GM19351 (cell line): Measurements from ENCODE around the gene SIGMAR1.
A peak's percentile ranks its signal among the peaks of the same experiment; 100 is the strongest.

Experiments used
- ATAC-seq: cut with Tn5 transposase; IDR thresholded peaks from one replicate; pipeline ENCODE4 v1.9.1; 2021; ENCODE audit warnings: mild to moderate bottlenecking, moderate library complexity; ENCODE audit not compliant: unreplicated experiment

Gene SIGMAR1

GRCh38 chr9:34633166-34633565, 4.4 kb downstream of the SIGMAR1 start:
- ATAC-seq: no peak

DNA sequence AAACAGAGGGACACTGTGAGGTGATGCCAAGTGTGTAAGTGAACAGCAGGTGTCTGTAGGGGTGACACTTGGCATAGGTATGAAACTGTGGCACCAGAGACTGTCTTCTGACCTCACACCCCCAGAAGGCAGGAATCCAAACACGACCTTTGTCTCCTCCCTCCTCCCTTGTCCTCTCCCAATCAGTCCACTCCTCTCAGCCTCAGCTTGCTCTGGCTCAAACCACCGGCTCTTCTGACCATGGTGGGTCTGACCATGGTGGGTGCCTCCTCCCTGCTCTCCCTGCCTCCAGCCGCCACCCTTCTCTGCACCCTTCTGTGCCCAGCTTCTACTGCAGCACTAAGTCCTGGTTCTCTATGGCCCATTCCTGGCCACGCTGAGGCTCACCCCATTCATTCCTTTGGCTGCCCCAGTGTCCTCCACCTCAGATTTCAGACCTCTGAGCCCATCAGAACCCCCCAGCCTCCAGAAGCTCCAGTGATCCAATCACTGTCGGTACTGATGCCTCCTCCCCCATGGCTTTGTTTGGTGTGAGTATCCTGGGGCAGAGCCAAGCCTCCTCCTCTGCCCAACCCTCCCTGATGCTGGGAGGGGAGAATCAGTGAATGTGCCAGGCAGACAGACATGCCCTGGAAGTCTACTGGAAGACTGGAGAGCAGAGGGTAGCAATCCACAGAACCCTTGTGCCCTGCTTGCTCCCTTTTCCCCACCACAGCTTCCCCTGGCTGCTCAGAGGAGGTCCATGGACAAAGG, 7.0 kb downstream of the SIGMAR1 start:
- no peak for ATAC-seq

DNA sequence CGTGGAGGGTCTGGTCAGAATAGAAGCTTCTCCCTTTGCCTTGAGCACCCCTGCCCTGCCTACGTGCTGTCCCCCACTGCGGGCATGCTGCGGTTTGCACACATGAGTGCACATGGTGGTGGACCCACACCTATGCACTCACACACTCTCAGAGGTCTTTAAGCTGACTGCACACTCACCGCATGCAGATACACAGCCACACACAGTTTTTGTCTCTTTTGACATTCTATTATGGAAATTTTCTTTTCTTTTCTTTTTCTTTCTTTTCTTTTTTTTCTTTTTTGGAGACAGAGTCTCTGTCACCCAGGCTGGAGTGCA, 8.1 kb downstream of the SIGMAR1 start:
- ATAC-seq: no peak

DNA sequence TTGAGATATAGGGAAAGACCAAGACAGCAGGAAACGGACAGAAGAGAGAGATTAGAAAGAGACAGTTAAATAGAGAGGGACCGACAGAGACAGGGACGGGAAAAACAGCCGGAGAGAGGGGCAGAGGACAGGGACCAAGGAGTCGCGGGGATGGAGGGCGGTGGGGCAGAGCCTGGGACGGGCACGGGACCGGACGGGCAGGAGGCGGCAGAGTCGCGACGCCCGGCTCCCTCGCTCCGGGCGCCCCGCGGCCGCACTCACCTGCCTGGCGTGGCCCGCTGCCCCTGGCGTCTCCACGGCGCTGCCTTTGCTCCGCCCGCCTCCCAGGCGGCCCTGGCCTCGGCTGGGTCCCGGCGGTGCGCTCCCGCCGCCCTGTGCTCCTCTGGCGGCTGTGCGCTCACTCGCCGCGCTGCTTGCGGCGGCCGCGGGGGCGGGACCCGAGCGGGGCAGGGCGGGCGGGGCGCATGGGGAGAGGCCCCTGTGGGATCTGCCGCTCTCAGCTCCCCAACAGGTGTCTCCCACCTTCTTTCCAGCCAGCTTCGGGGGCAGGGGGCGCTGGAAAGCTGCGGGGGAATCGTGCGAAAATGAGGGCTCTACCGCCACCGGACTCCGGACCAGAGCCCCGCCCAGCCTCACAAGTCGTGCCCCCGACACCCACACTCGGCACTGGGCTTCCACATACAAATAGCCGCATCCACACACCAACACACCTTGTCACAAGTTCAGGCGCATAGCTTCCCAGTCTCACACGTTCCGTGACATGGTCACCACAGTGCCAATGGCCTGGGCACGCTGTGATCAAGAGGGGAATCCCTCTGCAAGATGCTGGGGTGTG, 8.7 kb downstream of the SIGMAR1 start, which contains the start of gene ARID3C:
Gene ARID3C, minus strand, starts transcription at position 411 of the 835 bp plus-strand sequence. CDS start 1,052 bp downstream, outside the sequence.
- peak; percentile 63 for ATAC-seq

- ATAC-seq: no peak
These were observed 9.6 kb downstream of the SIGMAR1 start for GRCh38 chr9:34627716-34628655.

GRCh38 chr9:34625186-34625486, 12.5 kb downstream of the SIGMAR1 start:
- ATAC-seq: no peak

DNA sequence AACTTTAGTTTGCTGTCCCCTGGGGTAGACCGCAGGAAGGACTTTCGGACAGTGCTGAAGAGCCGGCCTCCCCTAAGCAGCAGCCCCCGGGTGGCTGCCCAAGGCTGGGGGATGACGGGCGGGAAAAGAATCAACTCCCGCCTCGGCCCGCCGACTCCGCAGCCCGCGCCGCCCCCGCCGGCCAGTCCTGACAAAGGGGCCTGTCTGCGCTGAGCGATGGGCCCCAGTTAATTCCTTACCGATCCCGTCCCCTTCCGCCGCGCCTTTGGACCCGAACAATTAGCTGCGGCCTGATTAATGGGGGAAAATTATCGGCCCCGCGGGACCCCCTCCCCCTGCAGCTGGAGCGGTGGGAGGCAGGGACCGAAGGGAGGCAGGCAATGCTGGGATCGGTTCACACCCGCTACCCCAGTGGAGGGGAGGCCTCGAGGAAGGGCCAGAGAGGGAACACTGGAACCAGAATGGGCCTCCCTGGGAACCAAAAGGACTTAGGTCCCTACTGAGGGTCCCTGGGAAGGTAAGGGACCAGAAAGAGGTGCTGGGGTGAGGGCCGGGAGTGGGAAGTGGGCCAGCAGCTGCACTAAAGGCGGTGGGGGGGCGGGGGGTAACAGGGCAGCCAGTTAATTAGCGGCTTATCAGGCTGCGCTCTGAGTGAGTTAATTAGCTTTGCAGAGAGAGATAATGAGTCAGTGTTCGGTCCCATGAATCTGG, 13.0 kb downstream of the SIGMAR1 start:
- no peak for ATAC-seq

DNA sequence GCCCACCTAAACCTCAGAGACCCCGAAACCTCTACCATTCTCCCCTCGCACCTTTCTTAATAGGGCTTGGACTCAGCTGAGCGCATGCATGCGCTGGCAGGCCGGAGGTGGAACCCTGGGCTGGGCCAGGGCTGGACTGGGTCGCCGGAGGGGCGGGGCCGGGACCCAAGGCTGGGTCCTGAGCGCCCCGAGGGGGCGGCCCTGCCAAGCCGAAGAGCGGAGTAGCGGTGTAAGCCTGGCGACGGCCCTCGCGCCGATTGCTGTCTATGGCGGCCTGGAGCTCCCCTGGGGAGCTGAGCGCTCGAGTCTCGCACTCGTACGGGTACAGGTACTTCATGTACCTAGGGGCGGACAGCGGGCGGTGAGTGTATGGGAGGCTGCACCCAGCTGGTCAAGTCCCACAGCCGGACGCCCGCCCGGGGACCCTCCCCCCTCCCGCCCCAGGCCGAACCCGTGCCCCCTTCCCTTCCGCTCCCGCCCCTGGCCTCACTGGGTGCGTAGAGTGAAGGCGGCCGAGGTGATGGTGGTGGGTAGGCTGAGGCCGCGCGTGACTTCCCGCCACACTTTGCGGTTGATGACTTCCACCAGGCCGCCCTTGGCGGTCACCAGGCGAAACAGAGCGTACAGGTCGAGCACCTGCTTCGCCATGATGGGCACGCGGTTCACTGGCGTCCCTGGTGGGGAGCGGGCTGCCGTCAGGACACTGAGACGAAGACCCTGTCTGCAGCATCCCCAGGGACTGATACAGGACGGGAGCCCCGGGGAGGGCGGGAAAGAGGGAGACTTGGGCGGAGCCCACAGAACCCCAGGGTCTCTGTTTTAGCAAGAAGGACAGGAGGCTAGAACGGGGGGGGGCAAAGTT, 14.0 kb downstream of the SIGMAR1 start:
- no peak for ATAC-seq

DNA sequence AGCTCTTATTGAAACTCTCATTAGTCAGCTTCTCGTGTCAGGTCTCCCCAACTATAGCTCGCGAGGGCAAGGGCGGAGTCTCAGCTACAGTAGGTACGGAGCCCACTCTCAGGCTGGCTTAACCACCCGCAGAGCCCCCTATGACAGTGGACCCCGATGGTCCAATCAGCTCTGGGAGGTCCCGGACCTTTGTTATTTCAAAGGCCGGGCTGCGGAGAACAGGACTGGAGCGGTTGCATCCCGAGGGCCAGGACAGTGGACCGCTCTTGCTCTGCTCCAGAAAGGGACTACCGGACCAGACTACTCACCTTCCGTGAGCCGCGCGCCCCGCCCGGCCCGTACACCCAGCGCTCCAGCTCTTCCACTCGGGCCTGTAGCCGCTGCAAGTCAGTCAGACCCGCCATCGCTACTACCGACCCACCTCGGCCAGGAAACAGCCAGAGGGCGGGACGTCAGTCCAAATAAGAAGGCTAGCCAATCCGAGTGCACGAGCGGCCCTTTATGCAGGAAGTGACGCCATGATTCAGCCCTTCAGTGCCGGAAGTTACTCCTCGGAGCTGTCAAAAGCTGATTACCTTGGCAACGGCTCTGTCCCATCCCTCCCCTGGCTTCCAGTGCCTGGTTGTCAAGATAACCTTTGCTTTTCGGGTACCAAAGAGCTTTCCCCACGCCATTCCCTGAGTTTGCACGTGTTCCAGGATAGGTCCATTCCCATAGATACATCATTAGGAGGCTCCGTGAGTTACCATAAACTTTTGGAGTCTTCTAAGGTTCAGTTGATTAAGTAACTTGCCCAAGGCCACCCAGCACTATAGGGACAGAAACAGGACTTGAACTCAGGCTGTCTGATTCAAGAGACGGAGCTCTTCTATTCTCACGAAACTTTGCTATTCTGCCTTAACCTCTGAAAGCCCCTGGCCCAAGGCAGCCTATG, 17.3 kb downstream of the SIGMAR1 start, which contains the start of gene DCTN3:
Gene DCTN3, minus strand, starts transcription at position 435 of the 934 bp plus-strand sequence. Its CDS starts 31 bp downstream, at position 404.
- peak; percentile 100 for ATAC-seq

DNA sequence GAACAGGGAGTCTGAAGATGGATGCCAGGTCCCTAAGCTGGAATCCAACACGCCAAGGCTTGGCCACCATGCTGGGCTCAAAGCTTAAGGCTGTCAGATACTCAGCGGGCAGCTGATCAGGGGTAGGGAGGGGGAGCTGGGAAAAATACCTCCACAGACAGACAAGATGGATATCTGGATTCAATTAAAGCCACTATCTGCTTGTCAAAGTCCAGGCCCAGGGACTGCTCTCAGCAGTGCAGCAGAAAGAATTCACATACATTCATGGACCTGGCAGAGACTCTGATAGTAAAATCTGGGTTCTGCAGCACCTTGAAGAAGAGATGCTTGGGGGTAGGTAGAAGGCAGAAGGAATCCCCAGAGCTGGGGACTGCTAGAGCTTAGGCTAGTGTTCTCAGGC, 22.5 kb downstream of the SIGMAR1 start:
- ATAC-seq: no peak

DNA sequence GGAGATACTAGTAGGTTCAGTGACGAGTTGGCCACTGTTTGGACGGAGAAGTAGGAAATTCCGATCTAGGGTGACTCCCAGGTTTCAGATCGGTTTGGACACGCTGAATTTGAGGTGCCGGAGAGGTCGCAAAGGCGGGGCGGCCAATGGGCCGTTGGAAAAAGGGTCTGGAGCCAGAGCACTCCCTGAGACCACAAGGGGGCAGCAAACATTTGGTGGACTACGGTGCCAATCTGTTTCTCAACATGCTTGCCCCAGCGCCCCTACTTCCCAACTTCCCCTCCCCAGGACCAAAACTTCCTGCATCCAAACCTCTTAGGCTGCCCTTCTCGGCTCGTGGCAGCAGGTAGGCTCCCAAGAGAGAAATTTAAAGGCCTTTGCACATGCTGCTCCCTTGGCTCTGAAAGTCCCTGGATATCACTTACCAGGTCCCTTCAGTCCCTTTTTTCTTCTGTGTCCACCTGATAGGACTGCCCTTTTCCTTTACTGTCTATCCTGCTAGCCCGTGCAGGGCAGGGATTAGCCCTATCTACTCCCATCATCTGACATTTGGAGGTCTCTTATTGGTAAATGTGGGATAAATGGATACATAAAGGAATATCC, 24.7 kb downstream of the SIGMAR1 start:
- ATAC-seq: peak; percentile 48

GRCh38 chr9:34611811-34612787, 25.5 kb downstream of the SIGMAR1 start, which contains the start of gene RPP25L:
RPP25L (minus strand) TSS chr9:34612097; CDS start chr9:34611296, 801 bp downstream.
- ATAC-seq: peak; percentile 85

DNA sequence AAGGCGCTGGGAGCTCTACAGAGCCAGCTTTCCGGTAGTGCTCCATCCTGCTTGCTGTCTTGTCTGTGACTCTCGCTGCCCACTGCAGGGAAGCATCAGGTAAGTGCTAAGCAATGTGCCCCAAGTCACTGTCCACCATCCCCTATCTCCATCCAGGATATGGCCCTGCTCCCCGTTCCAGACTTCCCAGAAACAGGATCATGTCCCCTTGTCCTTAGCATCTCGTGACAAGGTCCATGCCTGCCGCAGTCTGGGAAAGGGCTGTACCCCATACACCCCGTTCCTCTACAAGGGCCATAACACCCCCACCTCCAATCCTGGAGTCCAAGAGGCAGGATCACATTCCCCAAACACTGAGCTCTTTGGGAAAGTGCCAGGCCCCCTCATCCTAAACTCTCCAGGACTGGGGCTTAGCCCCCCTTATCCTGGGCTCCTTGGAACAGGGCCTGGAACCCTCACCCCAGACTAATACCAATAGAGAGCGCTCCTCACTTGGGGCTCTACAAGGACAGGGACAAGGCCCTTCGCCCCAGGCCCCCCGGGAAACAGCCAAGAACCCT, 26.3 kb downstream of the SIGMAR1 start:
- ATAC-seq: peak; percentile 16

DNA sequence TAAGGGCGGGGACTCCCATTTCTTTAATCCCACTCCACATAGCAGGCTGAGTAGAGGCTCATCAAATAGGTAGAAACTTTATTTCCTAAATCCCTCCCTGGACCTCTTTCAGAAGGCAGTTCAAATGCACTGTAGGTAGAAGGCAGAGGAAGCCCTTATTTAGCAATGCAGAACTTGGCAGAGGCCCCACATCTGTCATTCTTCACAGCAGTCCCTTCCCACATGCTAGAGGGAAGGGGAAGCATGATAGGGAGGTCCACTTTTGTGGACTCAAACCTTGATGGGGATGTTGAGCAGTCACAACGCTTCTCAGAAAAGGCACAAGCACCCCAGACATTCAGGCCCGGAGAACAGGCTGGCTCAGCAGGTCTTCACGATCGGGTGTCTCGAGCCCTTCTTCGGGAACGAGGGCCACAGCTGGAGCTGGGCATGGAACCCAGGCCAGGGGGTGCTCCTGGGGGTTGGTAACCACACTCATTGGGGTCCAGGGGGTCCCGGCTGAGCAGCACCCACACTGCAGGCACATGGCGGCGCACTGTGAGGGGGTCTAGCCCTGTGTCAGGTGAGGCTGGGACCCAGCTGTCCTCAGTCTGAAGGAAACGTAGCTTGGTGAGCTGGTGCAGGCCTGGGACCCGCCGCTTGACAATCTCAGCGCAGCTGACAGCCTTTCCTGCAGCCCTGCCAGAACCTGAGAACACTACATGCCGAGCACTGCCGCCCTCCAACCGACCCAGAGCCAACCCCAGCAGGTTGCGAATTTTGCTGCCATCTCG, 27.0 kb downstream of the SIGMAR1 start:
- ATAC-seq: no peak

- ATAC-seq: no peak
These were observed 30.3 kb downstream of the SIGMAR1 start for GRCh38 chr9:34607331-34607730.

GRCh38 chr9:34606905-34607304, 30.7 kb downstream of the SIGMAR1 start:
- ATAC-seq: no peak
